HepG2 (cell line): ENCODE measurements around the gene PLCB1. TPM values are rescaled to one million over a fixed set of nuclear protein-coding genes. Genes with fewer than 3 reads are reported as not detected.

Experiments
- ATAC-seq: fragments of 200-7000 bp; cut with Tn5 transposase; 3 replicates; pipeline ENCODE4 v1.9.1; 2020; ENCODE audit warnings: mild to moderate bottlenecking, moderate library complexity
- BruUV-seq: library from RNA; stranded (reverse); fragments of 400-500 nt; replicated peaks from 2 replicates; lab custom pipeline; 2021; lab: Mats Ljungman, UMichigan
- CTCF ChIA-PET: fragments of 300-600 bp; formaldehyde crosslinking; extraction: SDS; loops from one replicate; lab custom pipeline; 2021; ENCODE audit warnings: low total read pairs, inconsistent platforms, low intra/inter-chr PET ratio; lab: Yijun Ruan, JAX
- POLR2A ChIA-PET: fragments of 350-600 bp; sonication (Branson Sonifier 250); formaldehyde crosslinking; loops from one replicate; lab custom pipeline; 2020; ENCODE audit warnings: antibody characterized with exemption, inconsistent platforms; lab: Yijun Ruan, JAX
- DNase-seq: peaks from one replicate; pipeline ENCODE4 v3.0.0-alpha.2; 2015; ENCODE audit warnings: low spot score
- FAIRE-seq: peaks from 3 replicates; lab custom pipeline; 2011; peaks lifted over from hg19 to GRCh38; lab: Jason Lieb, UNC
- H2AFZ ChIP-seq: one replicate; pipeline ENCODE4 v1.6.1; 2011; ENCODE audit warnings: low read length, inconsistent platforms
- H3K27ac ChIP-seq: fragments of 300-600 bp; 3 replicates; pipeline ENCODE4 v1.8.0; 2011; ENCODE audit warnings: mixed run types, mild to moderate bottlenecking, mixed read lengths, low read length, inconsistent platforms; ENCODE audit not compliant: insufficient read depth; ENCODE audit errors: extremely low read length
- H3K27me3 ChIP-seq, 2 experiments: fragments of 200-600 bp in 1 of 2; 2 replicates in 1 of 2; 3 replicates in 1 of 2; pipeline versions ENCODE4 v1.6.0 to v1.8.0; 2011; ENCODE audit warnings: low read length in 2 of 2, mild to moderate bottlenecking in 2 of 2, moderate library complexity in 2 of 2, inconsistent platforms in 1 of 2; ENCODE audit not compliant: insufficient read depth in 2 of 2, control insufficient read depth in 1 of 2
- H3K36me3 ChIP-seq, 2 experiments: fragments of 200-600 bp in 1 of 2; replicated peaks in 1 of 2; 2 replicates in 1 of 2; 3 replicates in 1 of 2; pipeline versions ENCODE4 v1.5.1 to v1.8.0; 2011; ENCODE audit warnings: low read length in 2 of 2, inconsistent platforms in 1 of 2; ENCODE audit not compliant: insufficient read depth in 2 of 2, control insufficient read depth in 1 of 2
- H3K4me1 ChIP-seq: 2 replicates; pipeline ENCODE4 v1.5.1; 2012; ENCODE audit warnings: low read length, inconsistent platforms; ENCODE audit not compliant: insufficient read depth
- H3K4me2 ChIP-seq: 2 replicates; pipeline ENCODE4 v1.6.0; 2011; ENCODE audit warnings: low read depth, low read length, inconsistent platforms
- H3K4me3 ChIP-seq, 3 experiments: fragments of 200-600 bp in 1 of 3; sonication (generic), shearing (Covaris generic) in 1 of 3; replicated peaks in 1 of 3; 2 replicates each; pipeline ENCODE4 v1.5.1; 2011 to 2016; ENCODE audit warnings: low read length in 3 of 3, inconsistent platforms in 2 of 3, low read depth in 2 of 3, mild to moderate bottlenecking in 2 of 3, control low read depth in 1 of 3, mixed read lengths in 1 of 3; ENCODE audit not compliant: insufficient read depth in 1 of 3
- H3K79me2 ChIP-seq: one replicate; pipeline ENCODE4 v1.6.1; 2011; ENCODE audit warnings: low read length, inconsistent platforms; ENCODE audit not compliant: insufficient read depth
- H3K9ac ChIP-seq: 2 replicates; pipeline ENCODE4 v1.6.0; 2011; ENCODE audit warnings: mild to moderate bottlenecking, low read depth, low read length, inconsistent platforms; ENCODE audit not compliant: insufficient read depth
- H3K9me3 ChIP-seq: 2 replicates; pipeline ENCODE4 v1.5.1; 2012; ENCODE audit warnings: mild to moderate bottlenecking, low read length
- H4K20me1 ChIP-seq: 2 replicates; pipeline ENCODE4 v1.6.0; 2011; ENCODE audit warnings: inconsistent platforms, mild to moderate bottlenecking, low read length, moderate library complexity; ENCODE audit not compliant: insufficient read depth
- CENPX ChIP-seq: sonication (generic); formaldehyde crosslinking; IDR thresholded peaks from 2 replicates; pipeline ENCODE4 v1.9.0; 2021; ENCODE audit warnings: mild to moderate bottlenecking, missing genetic modification reagents, moderate library complexity
- HMG20A ChIP-seq: IDR thresholded peaks from 2 replicates; pipeline ENCODE4 v1.6.1; 2016; ENCODE audit warnings: borderline replicate concordance
- MAFG ChIP-seq: sonication (generic); formaldehyde crosslinking; IDR thresholded peaks from 2 replicates; pipeline ENCODE4 v1.5.1; 2020; ENCODE audit warnings: mild to moderate bottlenecking, missing genetic modification reagents
- MAZ ChIP-seq, 2 experiments: sonication (generic) in 1 of 2; formaldehyde crosslinking in 1 of 2; IDR thresholded peaks; 2 replicates each; pipeline versions ENCODE4 v1.5.0 to v1.6.1; 2012 to 2020; ENCODE audit warnings: low read depth in 2 of 2, mild to moderate bottlenecking in 2 of 2, borderline replicate concordance in 1 of 2, improper control_type of control experiment in 1 of 2, low read length in 1 of 2, missing genetic modification reagents in 1 of 2, moderate library complexity in 1 of 2
- NFE2L2 ChIP-seq: fragments of 150-350 bp; IDR thresholded peaks from 2 replicates; pipeline ENCODE4 v1.6.1; 2014; ENCODE audit warnings: low read length
- PATZ1 ChIP-seq: sonication (generic); formaldehyde crosslinking; IDR thresholded peaks from 2 replicates; pipeline ENCODE4 v1.4.0; 2020; ENCODE audit warnings: missing genetic modification reagents
- SMAD1 ChIP-seq: sonication (generic); formaldehyde crosslinking; IDR thresholded peaks from 2 replicates; pipeline ENCODE4 v1.4.0; 2020; ENCODE audit warnings: missing genetic modification reagents, low read depth, mild to moderate bottlenecking, borderline replicate concordance
- ZKSCAN5 ChIP-seq: sonication (generic); formaldehyde crosslinking; IDR thresholded peaks from 2 replicates; pipeline ENCODE4 v1.5.1; 2020; ENCODE audit warnings: mild to moderate bottlenecking, missing genetic modification reagents
- ZNF367 ChIP-seq: sonication (generic); formaldehyde crosslinking; IDR thresholded peaks from 2 replicates; pipeline ENCODE4 v1.4.0; 2020; ENCODE audit warnings: missing genetic modification reagents, borderline replicate concordance
- ZNF598 ChIP-seq: sonication (generic); formaldehyde crosslinking; IDR thresholded peaks from 2 replicates; pipeline ENCODE4 v1.5.1; 2020; ENCODE audit warnings: mild to moderate bottlenecking, missing genetic modification reagents, borderline replicate concordance
- ZNF7 ChIP-seq: IDR thresholded peaks from 2 replicates; pipeline ENCODE4 v1.6.1; 2016; ENCODE audit warnings: missing biosample characterization, missing genetic modification reagents
- ZNF891 ChIP-seq: sonication (generic); formaldehyde crosslinking; IDR thresholded peaks from 2 replicates; pipeline ENCODE4 v1.5.0; 2020; ENCODE audit warnings: mild to moderate bottlenecking, missing genetic modification reagents
- WGBS: methylation state at CpG from one replicate; pipeline ENCODE4 v1.1.6; 2017; ENCODE audit warnings: low lambda C conversion rate; 5-methylcytosine and 5-hydroxymethylcytosine counted together
- in situ Hi-C: cut with HindIII; loops from 2 replicates; pipeline ENCODE4 v1.10.0; 2017; ENCODE audit warnings: low pct_unique_long_range_greater_than_20kb; ENCODE audit not compliant: extremely low pct_ligation_motif_present
- intact Hi-C: fragments of 100-400 bp; cut with micrococcal nuclease; formaldehyde crosslinking; loops from one replicate; pipeline ENCODE4 v1.10.0; 2022; ENCODE audit not compliant: unreplicated experiment
- polyA plus RNA-seq, 8 experiments: library from polyadenylated mRNA; depleted of rRNA in 3 of 8; stranded (reverse) in 7 of 8; unstranded in 1 of 8; fragments of >200 nt; fragmentation: Illumina TruSeq in 4 of 8; extraction: Trizol in 4 of 8; gene quantifications; 2 replicates each; pipeline versions ENCODE4 v1.2.1 to v1.2.3, GENCODE V29; 2011 to 2016; ENCODE audit warnings: low read depth in 4 of 8, missing spikeins in 1 of 8, mixed read lengths in 1 of 8; ENCODE audit not compliant: insufficient read depth in 1 of 8
- total RNA-seq, 5 experiments: library from RNA; depleted of rRNA; stranded (reverse); fragments of >200 nt; fragmentation: Illumina TruSeq; extraction: Trizol; gene quantifications; 2 replicates each; pipeline ENCODE4 v1.2.3, GENCODE V29; 2016; ENCODE audit warnings: low read depth in 1 of 5
- TF ChIP-seq, protein P1 (sequence below): sonication (generic); formaldehyde crosslinking; conservative IDR thresholded peaks from 2 replicates; pipeline ENCODE4 v1.8.0; 2022; ENCODE audit warnings: missing genetic modification reagents

The PLCB1 gene
- total and polyA plus RNA-seq, 2 of the 13 experiments (the other 11 are each of a cell fraction or from before 2014, with no cell fraction given) = 42.4 to 55.9 TPM

DNA sequence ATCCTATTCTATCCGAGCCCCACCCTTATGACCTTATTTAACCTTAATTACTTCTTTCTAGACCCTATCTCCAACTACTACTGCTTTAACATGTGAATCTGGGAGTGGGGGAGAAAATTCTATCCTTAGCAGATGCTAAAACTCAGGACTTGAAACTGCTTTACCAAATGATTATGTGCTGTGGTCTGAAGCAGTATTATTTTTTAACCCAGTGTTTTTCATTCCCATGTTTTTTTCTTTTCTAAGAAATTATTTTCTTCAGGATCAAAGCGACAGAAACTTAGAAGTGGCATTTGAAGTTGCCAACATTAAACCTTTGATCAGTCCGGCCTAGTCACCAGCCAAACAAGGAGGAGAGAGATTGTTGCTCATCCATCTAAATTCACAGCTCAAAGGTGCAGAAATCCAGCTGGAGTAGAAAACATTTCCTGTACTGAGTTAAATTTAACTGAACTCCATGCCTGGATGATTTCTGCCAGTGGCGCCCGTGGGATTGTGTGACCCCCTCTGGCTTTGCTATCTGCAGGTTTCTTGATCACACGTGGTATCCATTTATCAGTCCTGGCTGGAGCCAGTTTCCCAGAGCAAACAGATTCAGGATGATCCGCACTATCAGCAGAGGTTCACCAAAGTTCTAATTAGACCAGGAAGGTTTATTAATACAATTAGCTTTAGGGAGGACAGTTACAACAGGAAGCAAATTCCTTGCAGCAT lies 300.5 kb downstream of the PLCB1 start:
- DNase-seq = no peak
- H3K27me3 ChIP-seq = no peaks in the 10 kb centered on the region
- POLR2A ChIA-PET = no interaction called here

GRCh38 chr20:8433291-8433690 lies 301.2 kb downstream of the PLCB1 start:
- Histone ChIP-seq H3K4me1 (no peaks in the 10 kb centered on the region), H2AFZ (no peak overlapping the region), H3K4me3 (no peak overlapping the region), H3K9me3 (no peaks in the 10 kb centered on the region), H4K20me1 (no peaks in the 10 kb centered on the region), H3K4me2 (no peak overlapping the region), H3K9ac (no peak overlapping the region), H3K36me3 (no peaks in the 10 kb centered on the region; a peak in 1 of 5 replicates), H3K27me3 (no peaks in the 10 kb centered on the region), H3K27ac (no peak overlapping the region), H3K79me2 (no peaks in the 10 kb centered on the region)
- no peak for ATAC-seq
- ChIA-PET POLR2A (no interaction called here), CTCF (no interaction called here)
- no peak for FAIRE-seq
- 96% methylated on average over 3 of the region's 3 CpGs for WGBS
- in situ Hi-C loops = no loop called here
- intact Hi-C loops = no loop called here
- no peak for DNase-seq
- BruUV-seq = no TSS peak
- no peak for TF ChIP-seq ZNF891 (CRISPR knock-in tag)
- no peak for TF ChIP-seq PATZ1 (CRISPR knock-in tag)
- TF ChIP-seq, protein P1, sequence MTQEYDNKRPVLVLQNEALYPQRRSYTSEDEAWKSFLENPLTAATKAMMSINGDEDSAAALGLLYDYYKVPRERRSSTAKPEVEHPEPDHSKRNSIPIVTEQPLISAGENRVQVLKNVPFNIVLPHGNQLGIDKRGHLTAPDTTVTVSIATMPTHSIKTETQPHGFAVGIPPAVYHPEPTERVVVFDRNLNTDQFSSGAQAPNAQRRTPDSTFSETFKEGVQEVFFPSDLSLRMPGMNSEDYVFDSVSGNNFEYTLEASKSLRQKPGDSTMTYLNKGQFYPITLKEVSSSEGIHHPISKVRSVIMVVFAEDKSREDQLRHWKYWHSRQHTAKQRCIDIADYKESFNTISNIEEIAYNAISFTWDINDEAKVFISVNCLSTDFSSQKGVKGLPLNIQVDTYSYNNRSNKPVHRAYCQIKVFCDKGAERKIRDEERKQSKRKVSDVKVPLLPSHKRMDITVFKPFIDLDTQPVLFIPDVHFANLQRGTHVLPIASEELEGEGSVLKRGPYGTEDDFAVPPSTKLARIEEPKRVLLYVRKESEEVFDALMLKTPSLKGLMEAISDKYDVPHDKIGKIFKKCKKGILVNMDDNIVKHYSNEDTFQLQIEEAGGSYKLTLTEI (CRISPR knock-in tag) = no peak
- no peak for TF ChIP-seq ZNF7
- TF ChIP-seq MAFG = no peak
- TF ChIP-seq MAZ (IDR thresholded peaks at IDR 0.05; ENCODE audit: borderline replicate concordance, low read depth, low read length) = no peak
- no peak for TF ChIP-seq MAZ (CRISPR knock-in tag; IDR thresholded peaks at IDR 0.05; ENCODE audit: low read depth)
- TF ChIP-seq ZNF598 = no peak
- TF ChIP-seq HMG20A (CRISPR knock-in tag) = no peak
- TF ChIP-seq ZKSCAN5 (CRISPR knock-in tag) = no peak
- no peak for TF ChIP-seq NFE2L2

More for the DNA sequence above, 300.5 kb downstream of the PLCB1 start:
- TF ChIP-seq SMAD1 (CRISPR knock-in tag) (no peak), CENPX (no peak), ZNF367 (CRISPR knock-in tag) (no peak)
- 94% methylated on average over 7 of the region's 7 CpGs for WGBS
- Histone ChIP-seq H3K36me3 (no peaks in the 10 kb centered on the region; a peak in 1 of 5 replicates), H3K9ac (no peak overlapping the region), H2AFZ (no peak overlapping the region), H3K4me1 (no peaks in the 10 kb centered on the region), H3K9me3 (no peaks in the 10 kb centered on the region), H3K27ac (no peak overlapping the region), H3K4me3 (no peak overlapping the region), H3K79me2 (no peaks in the 10 kb centered on the region), H3K4me2 (no peak overlapping the region), H4K20me1 (no peaks in the 10 kb centered on the region)
- in situ Hi-C loops = no loop called here
- CTCF ChIA-PET = no interaction called here
- no peak for ATAC-seq
- intact Hi-C loops = no loop called here
- no TSS peak for BruUV-seq
- no peak for FAIRE-seq
